ENCODE results near the gene PRDM4. TPM values are rescaled to one million over a fixed set of nuclear protein-coding genes. Genes with fewer than 3 reads are reported as not detected.

The PRDM4 gene
- total RNA-seq, 1 donor, result 54.3 TPM

- H3K4me1 ChIP-seq (ENCODE audit: insufficient read depth, low read length), result peaks cover 61% of the 10 kb centered on the region
- no peaks in the 10 kb centered on the region for H3K9me3 ChIP-seq (ENCODE audit: low read depth, low read length)
- H3K27me3 ChIP-seq (ENCODE audit: insufficient read depth, low read length), result peaks cover 34% of the 10 kb centered on the region
- no peak overlapping the region for H3K4me3 ChIP-seq (ENCODE audit: low read length)
Measured at GRCh38 chr12:107779077-107779831, 18.3 kb upstream of the PRDM4 start.

GRCh38 chr12:107778383-107779025 is 17.6 kb upstream of the PRDM4 start:
- H3K4me1 ChIP-seq (ENCODE audit: insufficient read depth, low read length), result peaks cover 53% of the 10 kb centered on the region
- H3K27me3 ChIP-seq (ENCODE audit: insufficient read depth, low read length), result peaks cover 41% of the 10 kb centered on the region
- H3K9me3 ChIP-seq (ENCODE audit: low read depth, low read length), result no peaks in the 10 kb centered on the region
- H3K4me3 ChIP-seq (ENCODE audit: low read length), result no peak overlapping the region

- H3K4me1 ChIP-seq (ENCODE audit: insufficient read depth, low read length), result peaks cover 43% of the 10 kb centered on the region
Measured at GRCh38 chr12:107776171-107776570, 15.2 kb upstream of the PRDM4 start.

GRCh38 chr12:107775093-107775721 is 14.3 kb upstream of the PRDM4 start:
- Histone ChIP-seq H3K9me3 (ENCODE audit: low read depth, low read length) (no peaks in the 10 kb centered on the region), H3K4me1 (ENCODE audit: insufficient read depth, low read length) (peaks cover 38% of the 10 kb centered on the region), H3K27me3 (ENCODE audit: insufficient read depth, low read length) (peaks cover 51% of the 10 kb centered on the region), H3K4me3 (ENCODE audit: low read length) (no peak overlapping the region)

More at GRCh38 chr12:107776171-107776570, 15.2 kb upstream of the PRDM4 start:
- peaks cover 51% of the 10 kb centered on the region for H3K27me3 ChIP-seq (ENCODE audit: insufficient read depth, low read length)
- no peak overlapping the region for H3K4me3 ChIP-seq (ENCODE audit: low read length)
- H3K9me3 ChIP-seq (ENCODE audit: low read depth, low read length), result no peaks in the 10 kb centered on the region

- no peak within 1 kb of the TSS for H3K4me3 ChIP-seq (ENCODE audit: low read length)
- H3K9me3 ChIP-seq (ENCODE audit: low read depth, low read length), result no peaks in the 10 kb centered on the region
- peaks cover 31% of the 10 kb centered on the region for H3K4me1 ChIP-seq (ENCODE audit: insufficient read depth, low read length)
- H3K27me3 ChIP-seq (ENCODE audit: insufficient read depth, low read length), result peaks cover 51% of the 10 kb centered on the region
Measured at GRCh38 chr12:107774349-107775029, 13.6 kb upstream of the PRDM4 start, which contains the start of gene ASCL4. Gene ASCL4 (plus strand): TSS chr12:107774704. CDS start chr12:107775219, 515 bp downstream.

GRCh38 chr12:107767466-107767865 is 6.5 kb upstream of the PRDM4 start:
- no peak overlapping the region for H3K4me3 ChIP-seq (ENCODE audit: low read length)
- no peaks in the 10 kb centered on the region for H3K9me3 ChIP-seq (ENCODE audit: low read depth, low read length)
- peaks cover 1% of the 10 kb centered on the region for H3K27me3 ChIP-seq (ENCODE audit: insufficient read depth, low read length)
- H3K4me1 ChIP-seq (ENCODE audit: insufficient read depth, low read length), result no peaks in the 10 kb centered on the region

- H3K4me1 ChIP-seq (ENCODE audit: insufficient read depth, low read length), result peaks cover 9% of the 10 kb centered on the region
Measured at GRCh38 chr12:107765316-107765715, 4.4 kb upstream of the PRDM4 start.

GRCh38 chr12:107764626-107765025 is 3.7 kb upstream of the PRDM4 start:
- peaks cover 16% of the 10 kb centered on the region for H3K4me1 ChIP-seq (ENCODE audit: insufficient read depth, low read length)
- H3K9me3 ChIP-seq (ENCODE audit: low read depth, low read length), result no peaks in the 10 kb centered on the region
- no peaks in the 10 kb centered on the region for H3K27me3 ChIP-seq (ENCODE audit: insufficient read depth, low read length)
- no peak overlapping the region for H3K4me3 ChIP-seq (ENCODE audit: low read length)

More at GRCh38 chr12:107765316-107765715, 4.4 kb upstream of the PRDM4 start:
- no peaks in the 10 kb centered on the region for H3K27me3 ChIP-seq (ENCODE audit: insufficient read depth, low read length)
- no peak overlapping the region for H3K4me3 ChIP-seq (ENCODE audit: low read length)
- H3K9me3 ChIP-seq (ENCODE audit: low read depth, low read length), result no peaks in the 10 kb centered on the region

- Histone ChIP-seq H3K4me3 (ENCODE audit: low read length) (no peak overlapping the region), H3K27me3 (ENCODE audit: insufficient read depth, low read length) (no peaks in the 10 kb centered on the region), H3K9me3 (ENCODE audit: low read depth, low read length) (no peaks in the 10 kb centered on the region), H3K4me1 (ENCODE audit: insufficient read depth, low read length) (peaks cover 25% of the 10 kb centered on the region)
Measured at GRCh38 chr12:107762874-107763273, 1.9 kb upstream of the PRDM4 start.

- Histone ChIP-seq H3K9me3 (ENCODE audit: low read depth, low read length) (no peaks in the 10 kb centered on the region), H3K27me3 (ENCODE audit: insufficient read depth, low read length) (no peaks in the 10 kb centered on the region), H3K4me1 (ENCODE audit: insufficient read depth, low read length) (peaks cover 25% of the 10 kb centered on the region), H3K4me3 (ENCODE audit: low read length) (peak overlapping the region; percentile 67)
Measured at GRCh38 chr12:107761502-107761904, 566 bp upstream of the PRDM4 start.

- no peaks in the 10 kb centered on the region for H3K27me3 ChIP-seq (ENCODE audit: insufficient read depth, low read length)
- no peaks in the 10 kb centered on the region for H3K9me3 ChIP-seq (ENCODE audit: low read depth, low read length)
- H3K4me3 ChIP-seq (ENCODE audit: low read length), result peak overlapping the region; percentile 67
- H3K4me1 ChIP-seq (ENCODE audit: insufficient read depth, low read length), result peaks cover 25% of the 10 kb centered on the region
Measured at GRCh38 chr12:107760207-107760808, 629 bp downstream of the PRDM4 start.

GRCh38 chr12:107759410-107759809 is 1.5 kb downstream of the PRDM4 start:
- Histone ChIP-seq H3K9me3 (ENCODE audit: low read depth, low read length) (no peaks in the 10 kb centered on the region), H3K27me3 (ENCODE audit: insufficient read depth, low read length) (no peaks in the 10 kb centered on the region), H3K4me1 (ENCODE audit: insufficient read depth, low read length) (peaks cover 25% of the 10 kb centered on the region), H3K4me3 (ENCODE audit: low read length) (no peak overlapping the region)

- Histone ChIP-seq H3K4me1 (ENCODE audit: insufficient read depth, low read length) (peaks cover 9% of the 10 kb centered on the region), H3K9me3 (ENCODE audit: low read depth, low read length) (no peaks in the 10 kb centered on the region), H3K27me3 (ENCODE audit: insufficient read depth, low read length) (no peaks in the 10 kb centered on the region), H3K4me3 (ENCODE audit: low read length) (no peak overlapping the region)
Measured at GRCh38 chr12:107749083-107749482, 11.9 kb downstream of the PRDM4 start.

GRCh38 chr12:107748472-107748871 is 12.5 kb downstream of the PRDM4 start:
- H3K9me3 ChIP-seq (ENCODE audit: low read depth, low read length), result no peaks in the 10 kb centered on the region
- peaks cover 9% of the 10 kb centered on the region for H3K4me1 ChIP-seq (ENCODE audit: insufficient read depth, low read length)
- H3K4me3 ChIP-seq (ENCODE audit: low read length), result no peak overlapping the region
- no peaks in the 10 kb centered on the region for H3K27me3 ChIP-seq (ENCODE audit: insufficient read depth, low read length)
